RPMI8226 (cell line): ENCODE data around the gene AKAP1.

Source experiments
- DNase-seq: peaks from one replicate; pipeline ENCODE4 v3.0.0-alpha.2; 2015

The AKAP1 gene

GRCh38 chr17:57084802-57085447, at the start of gene AKAP1:
AKAP1 (plus strand) TSS chr17:57085246; CDS start chr17:57105465, 20,219 bp downstream.
- DNase-seq, result peak; percentile 98

- DNase-seq, result no peak
These were observed 49.0 kb upstream of the AKAP1 start for GRCh38 chr17:57035971-57036481.

- no peak for DNase-seq
These were observed 47.6 kb upstream of the AKAP1 start for GRCh38 chr17:57037411-57037810.

GRCh38 chr17:57038486-57038885, 46.6 kb upstream of the AKAP1 start:
- DNase-seq, result no peak

- no peak for DNase-seq
These were observed 44.5 kb upstream of the AKAP1 start for GRCh38 chr17:57040571-57040970.

GRCh38 chr17:57043276-57043675, 41.8 kb upstream of the AKAP1 start:
- no peak for DNase-seq

- DNase-seq, result no peak
These were observed 39.8 kb upstream of the AKAP1 start for GRCh38 chr17:57044976-57045867.

GRCh38 chr17:57045868-57046704, 39.0 kb upstream of the AKAP1 start:
- peak; percentile 20 for DNase-seq

GRCh38 chr17:57046749-57047148, 38.3 kb upstream of the AKAP1 start:
- DNase-seq, result no peak

GRCh38 chr17:57048096-57048495, 37.0 kb upstream of the AKAP1 start:
- no peak for DNase-seq

GRCh38 chr17:57050306-57050705, 34.7 kb upstream of the AKAP1 start:
- no peak for DNase-seq

GRCh38 chr17:57051886-57052361, 33.1 kb upstream of the AKAP1 start:
- peak; percentile 19 for DNase-seq

GRCh38 chr17:57062865-57063264, 22.2 kb upstream of the AKAP1 start:
- DNase-seq, result no peak

GRCh38 chr17:57067162-57067561, 17.9 kb upstream of the AKAP1 start:
- no peak for DNase-seq

- no peak for DNase-seq
These were observed 17.3 kb upstream of the AKAP1 start for GRCh38 chr17:57067781-57068180.

- peak; percentile 20 for DNase-seq
These were observed 16.8 kb upstream of the AKAP1 start for GRCh38 chr17:57068222-57068658.

GRCh38 chr17:57068707-57069106, 16.3 kb upstream of the AKAP1 start:
- DNase-seq, result no peak

GRCh38 chr17:57071991-57072944, 12.8 kb upstream of the AKAP1 start:
- DNase-seq, result no peak

GRCh38 chr17:57073626-57074025, 11.4 kb upstream of the AKAP1 start:
- no peak for DNase-seq

GRCh38 chr17:57075193-57075592, 9.9 kb upstream of the AKAP1 start:
- DNase-seq, result no peak

- DNase-seq, result no peak
These were observed 9.3 kb upstream of the AKAP1 start for GRCh38 chr17:57075785-57076184.

- DNase-seq, result no peak
These were observed 8.0 kb upstream of the AKAP1 start for GRCh38 chr17:57077000-57077399.
